ENCODE measurements around the gene FAM110A.
"Not testable (repeated sequence)": the region's sequence is repeated elsewhere in the genome, so short reads cannot be mapped to it uniquely, and the experiment has no call there.

FAM110A gene

GRCh38 chr20:826695-827323 is 6.7 kb upstream of the FAM110A start:
- Mint-ChIP-seq H3K9me3 (peaks cover 4% of the 10 kb centered on the region), H3K4me3 (no peak overlapping the region), H3K27ac (no peak overlapping the region), H3K36me3 (ENCODE audit: low read depth) (no peaks in the 10 kb centered on the region), H3K27me3 (ENCODE audit: low read depth, poor library complexity) (peaks cover 8% of the 10 kb centered on the region), H3K4me1 (peaks cover 29% of the 10 kb centered on the region)
- TF ChIP-seq CTCF (IDR thresholded peaks at IDR 0.05): no peak
- DNase-seq: no peak

- H3K9me3 Mint-ChIP-seq; H3K36me3 Mint-ChIP-seq (ENCODE audit: low read depth); H3K4me3 Mint-ChIP-seq; H3K27ac Mint-ChIP-seq; DNase-seq; H3K27me3 Mint-ChIP-seq (ENCODE audit: low read depth, poor library complexity): not testable (repeated sequence)
- peaks cover 19% of the 10 kb centered on the region for H3K4me1 Mint-ChIP-seq
Measured at GRCh38 chr20:827981-828380, 5.5 kb upstream of the FAM110A start.

GRCh38 chr20:828987-829386 is 4.5 kb upstream of the FAM110A start:
- Mint-ChIP-seq H3K4me1 (peaks cover 14% of the 10 kb centered on the region), H3K36me3 (ENCODE audit: low read depth) (no peaks in the 10 kb centered on the region), H3K27ac (peak overlapping the region; percentile 19), H3K4me3 (no peak overlapping the region), H3K27me3 (ENCODE audit: low read depth, poor library complexity) (peaks cover 5% of the 10 kb centered on the region), H3K9me3 (peaks cover 4% of the 10 kb centered on the region)
- TF ChIP-seq CTCF (IDR thresholded peaks at IDR 0.05): no peak
- no peak for DNase-seq

GRCh38 chr20:829551-829950 is 4.0 kb upstream of the FAM110A start:
- TF ChIP-seq CTCF (IDR thresholded peaks at IDR 0.05): no peak
- peaks cover 8% of the 10 kb centered on the region for H3K27me3 Mint-ChIP-seq (ENCODE audit: low read depth, poor library complexity)
- no peaks in the 10 kb centered on the region for H3K36me3 Mint-ChIP-seq (ENCODE audit: low read depth)
- no peak overlapping the region for H3K4me3 Mint-ChIP-seq
- H3K27ac Mint-ChIP-seq: no peak overlapping the region
- peaks cover 4% of the 10 kb centered on the region for H3K9me3 Mint-ChIP-seq
- no peak for DNase-seq
- H3K4me1 Mint-ChIP-seq: peaks cover 19% of the 10 kb centered on the region

- H3K4me1 Mint-ChIP-seq: peaks cover 24% of the 10 kb centered on the region
- no peak for DNase-seq
- no peak overlapping the region for H3K4me3 Mint-ChIP-seq
- H3K9me3 Mint-ChIP-seq: peaks cover 4% of the 10 kb centered on the region
- H3K36me3 Mint-ChIP-seq (ENCODE audit: low read depth): no peaks in the 10 kb centered on the region
- peaks cover 9% of the 10 kb centered on the region for H3K27me3 Mint-ChIP-seq (ENCODE audit: low read depth, poor library complexity)
- H3K27ac Mint-ChIP-seq: no peak overlapping the region
- no peak for TF ChIP-seq CTCF (IDR thresholded peaks at IDR 0.05)
Measured at GRCh38 chr20:830011-830521, 3.4 kb upstream of the FAM110A start.

- no peaks in the 10 kb centered on the region for H3K36me3 Mint-ChIP-seq (ENCODE audit: low read depth)
- TF ChIP-seq CTCF (IDR thresholded peaks at IDR 0.05): no peak
- H3K4me1 Mint-ChIP-seq: peaks cover 31% of the 10 kb centered on the region
- peaks cover 8% of the 10 kb centered on the region for H3K27me3 Mint-ChIP-seq (ENCODE audit: low read depth, poor library complexity)
- no peak overlapping the region for H3K4me3 Mint-ChIP-seq
- DNase-seq: no peak
- no peak overlapping the region for H3K27ac Mint-ChIP-seq
- no peaks in the 10 kb centered on the region for H3K9me3 Mint-ChIP-seq
Measured at GRCh38 chr20:831251-831650, 2.3 kb upstream of the FAM110A start.
